Motor neuron (in vitro differentiated cells): ENCODE results near the gene PKD1. TPM values are rescaled to one million over a fixed set of nuclear protein-coding genes. Genes with fewer than 3 reads are reported as not detected.

Source experiments
- ATAC-seq, 8 experiments: fragments of 200-7000 bp; cut with Tn5 transposase; replicated peaks in 6 of 8; 2 replicates each; pipeline ENCODE4 v1.8.0; 2021; ENCODE audit warnings: mild to moderate bottlenecking in 8 of 8, moderate library complexity in 8 of 8
- H3K27ac ChIP-seq, 2 donors: fragments of 250-450 bp; sonication (Bioruptor Pico); 2 replicates each; pipeline ENCODE4 v1.9.0; 2021; ENCODE audit warnings: antibody characterized with exemption in 2 of 2, mild to moderate bottlenecking in 2 of 2, moderate library complexity in 1 of 2
- H3K4me1 ChIP-seq, 2 donors: fragments of 250-450 bp; sonication (Bioruptor Pico); replicated peaks in 1 of 2; 2 replicates each; pipeline ENCODE4 v1.6.1; 2021; ENCODE audit warnings: antibody characterized with exemption in 2 of 2, mild to moderate bottlenecking in 2 of 2, moderate library complexity in 1 of 2
- H3K4me3 ChIP-seq, 5 donors: fragments of 250-450 bp; sonication (Bioruptor Pico); 2 replicates each; pipeline ENCODE4 v1.9.0; 2021; ENCODE audit warnings: antibody characterized with exemption in 5 of 5, mild to moderate bottlenecking in 5 of 5, moderate library complexity in 4 of 5
- WGBS, 10 experiments: fragments of 450-650 bp; shearing (Covaris generic); methylation state at CpG; one replicate each; pipeline ENCODE4 v1.0.0; 2022; 5-methylcytosine and 5-hydroxymethylcytosine counted together
- in situ Hi-C, 9 experiments: fragments of 400-800 bp; cut with MboI; loops; one replicate each; pipeline ENCODE4 v1.15.0; 2021; ENCODE audit warnings: low sequenced_read_pairs in 9 of 9, low pct_unique_long_range_greater_than_20kb in 2 of 9; ENCODE audit not compliant: unreplicated experiment in 9 of 9
- total RNA-seq, 8 experiments: library from RNA; unstranded; fragments of 300-600 nt; gene quantifications; 2 replicates each; pipeline versions ENCODE4 v1.2.3 to v1.2.4, GENCODE V29; 2022

The PKD1 gene
- total RNA-seq, 8 experiments from 2014 or later: 27.9 to 123 (median 58.3) TPM

DNA sequence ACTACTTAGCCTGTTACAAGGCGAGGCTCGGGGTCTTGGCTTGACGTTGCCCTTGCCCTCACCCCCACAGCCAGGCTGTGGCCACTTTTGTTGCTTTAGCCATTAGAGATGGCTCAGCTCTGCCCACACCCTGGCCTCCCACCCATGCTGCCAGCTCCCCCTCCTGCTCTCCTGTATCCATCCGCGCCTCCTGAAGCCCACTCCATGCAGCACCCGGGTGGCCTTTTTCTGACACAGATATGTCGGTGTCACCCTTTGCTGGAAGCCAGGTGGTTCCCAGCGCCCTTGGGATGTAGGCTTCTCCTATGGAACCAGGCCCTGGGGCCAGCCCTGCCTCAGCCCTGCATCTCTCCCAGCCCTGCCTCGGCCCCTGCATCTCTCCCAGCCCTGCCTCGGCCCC, 78.3 kb downstream of the PKD1 start:
- H3K4me3 ChIP-seq: no peak overlapping the region
- no peak overlapping the region for H3K27ac ChIP-seq
- WGBS, 10 experiments: 94 to 100% methylated on average over 1 to 3 of the region's 10 CpGs; no CpG with 5 or more reads in 8 of the 10 experiments
- no peak for ATAC-seq
- H3K4me1 ChIP-seq: peaks cover 0 to 7% of the 10 kb centered on the region in 2 donors
- in situ Hi-C loops: no loop called here

DNA sequence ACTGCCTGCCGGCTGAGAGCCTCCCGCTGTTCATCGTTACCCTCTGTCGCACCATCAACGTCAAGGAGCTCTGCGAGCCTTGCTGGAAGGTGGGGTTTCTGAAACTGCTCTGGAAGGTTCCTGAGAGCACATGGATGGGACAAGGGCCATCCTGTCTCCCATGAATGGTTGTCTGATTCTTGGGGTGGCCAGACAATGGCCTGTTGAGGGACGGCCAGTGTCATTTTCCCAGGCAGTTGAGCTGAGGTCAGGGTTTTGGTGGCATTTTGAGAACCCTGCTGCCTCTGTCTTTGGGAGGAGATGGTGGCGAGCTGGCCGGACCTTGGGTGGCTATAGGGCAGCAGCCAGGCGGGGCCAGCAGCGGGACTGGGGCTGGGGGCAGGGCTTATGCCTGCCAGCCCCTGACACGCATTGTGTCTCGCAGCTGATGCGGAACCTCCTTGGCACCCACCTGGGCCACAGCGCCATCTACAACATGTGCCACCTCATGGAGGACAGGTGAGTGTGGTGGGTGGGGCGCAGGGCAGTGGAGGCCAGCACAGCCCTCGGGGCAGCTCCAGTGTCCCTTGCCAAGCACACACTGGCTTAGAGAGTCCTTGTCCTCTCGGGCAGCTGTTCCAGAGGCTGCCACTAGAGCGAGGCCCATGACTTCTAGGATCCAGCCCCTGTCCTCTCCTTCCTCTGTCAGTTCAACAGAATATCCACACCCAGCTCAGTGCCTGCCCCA, 78.9 kb downstream of the PKD1 start:
- no peak overlapping the region for H3K4me3 ChIP-seq
- in situ Hi-C loops: no loop called here
- peaks cover 0 to 7% of the 10 kb centered on the region in 2 donors for H3K4me1 ChIP-seq
- no peak overlapping the region for H3K27ac ChIP-seq
- WGBS, 10 experiments: 75 to 92% (median 85%) methylated on average over 4 to 6 of the region's 19 CpGs; no CpG with 5 or more reads in 6 of the 10 experiments
- ATAC-seq: peak in 7 of 8 experiments; percentile 19 to 55 (median 29)

DNA sequence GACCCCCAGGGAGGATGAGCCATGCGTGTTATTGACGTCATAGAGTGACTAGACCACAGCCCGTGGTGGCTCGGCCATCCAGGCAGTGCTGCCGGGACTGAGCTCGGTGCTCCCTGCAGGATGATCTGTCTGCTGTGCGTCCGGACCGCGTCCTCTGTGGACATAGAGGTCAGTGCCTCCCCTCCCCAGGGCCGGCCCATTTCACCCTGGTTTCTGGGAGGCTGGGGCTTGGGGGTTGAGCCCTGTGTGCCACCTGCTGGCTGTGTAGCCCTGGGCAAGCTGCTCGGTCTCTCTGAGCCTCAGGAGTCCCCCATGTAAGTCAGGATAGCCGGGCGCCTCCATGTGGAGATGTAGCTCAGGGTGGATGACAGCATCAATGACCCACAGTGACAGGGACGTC, 79.6 kb downstream of the PKD1 start:
- H3K4me3 ChIP-seq: no peak overlapping the region
- H3K4me1 ChIP-seq: peaks cover 0 to 7% of the 10 kb centered on the region in 2 donors
- ATAC-seq: peak in 3 of 8 experiments; percentile 21 to 32 (median 29)
- in situ Hi-C loops: no loop called here
- H3K27ac ChIP-seq: no peak overlapping the region
- WGBS, 10 experiments: 93% methylated on average over 3 of the region's 15 CpGs; no CpG with 5 or more reads in 9 of the 10 experiments

DNA sequence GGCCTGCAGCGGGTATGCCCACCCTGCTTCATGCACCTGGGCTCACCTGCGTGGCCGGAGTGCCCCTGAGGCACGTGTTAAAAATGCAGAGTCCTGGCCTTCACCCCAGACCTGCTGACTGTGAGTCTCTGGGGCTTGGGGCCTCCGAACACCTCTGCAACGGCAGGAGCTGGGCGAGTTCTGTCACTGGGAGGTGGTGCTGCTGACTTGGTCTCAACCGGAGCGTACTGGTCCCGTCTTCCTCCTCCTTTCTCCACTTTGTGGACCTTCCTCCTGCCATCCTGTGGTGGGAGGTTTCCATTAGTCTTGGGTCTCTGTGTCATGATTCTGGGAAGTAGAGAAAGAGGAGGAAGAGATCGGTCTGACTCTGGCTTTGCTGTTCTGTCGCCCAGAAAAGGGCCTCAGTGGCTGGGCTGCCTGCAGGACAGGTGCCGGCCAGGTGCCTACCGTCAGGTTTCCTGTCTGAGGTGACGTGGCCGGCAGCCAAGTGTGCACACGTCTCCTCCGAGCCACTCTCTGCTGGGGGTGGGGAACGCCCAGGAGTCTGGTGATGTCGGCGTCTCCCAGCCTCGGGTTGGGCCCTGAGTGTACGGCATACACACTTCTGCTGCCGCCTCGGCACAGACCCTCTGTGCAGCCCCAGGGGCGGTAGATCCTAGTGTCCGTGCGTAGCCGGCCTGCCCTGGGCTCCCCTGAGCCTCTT, 81.0 kb downstream of the PKD1 start:
- ATAC-seq: no peak
- no peak overlapping the region for H3K4me3 ChIP-seq

DNA sequence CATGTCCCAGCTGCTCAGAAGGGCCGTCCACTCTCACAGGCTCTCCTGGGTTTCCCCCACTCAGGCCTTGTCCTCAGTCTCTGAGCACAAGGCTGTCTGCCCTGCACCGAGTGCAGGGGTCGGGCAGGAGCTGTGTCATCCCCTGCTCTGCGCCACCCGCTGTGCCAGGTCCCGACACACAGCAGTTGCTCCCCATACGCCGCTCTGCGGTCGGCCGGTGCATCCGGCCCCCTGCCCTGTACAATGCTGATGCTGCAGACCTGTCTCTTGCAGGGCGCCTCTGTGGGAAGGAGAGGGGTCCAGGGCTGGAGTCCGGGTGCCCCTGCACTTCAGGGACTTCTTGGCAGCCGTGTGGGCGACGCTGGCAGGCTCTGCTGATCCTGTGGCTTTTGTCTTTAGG, 81.8 kb downstream of the PKD1 start:
- no peak overlapping the region for H3K4me3 ChIP-seq
- H3K4me1 ChIP-seq: peaks cover 2 to 10% of the 10 kb centered on the region in 2 donors
- in situ Hi-C loops: no loop called here
- no peak for ATAC-seq
- 83 to 100% (median 98%) methylated on average over 1 to 9 of the region's 17 CpGs; no CpG with 5 or more reads in 6 of the 10 experiments for WGBS, 10 experiments
- no peak overlapping the region for H3K27ac ChIP-seq

More for the DNA sequence above, 81.0 kb downstream of the PKD1 start:
- in situ Hi-C loops: no loop called here
- WGBS, 10 experiments: 80 to 100% (median 95%) methylated on average over 1 to 4 of the region's 29 CpGs; no CpG with 5 or more reads in 6 of the 10 experiments
- no peak overlapping the region for H3K27ac ChIP-seq
- H3K4me1 ChIP-seq: peaks cover 0 to 7% of the 10 kb centered on the region in 2 donors

DNA sequence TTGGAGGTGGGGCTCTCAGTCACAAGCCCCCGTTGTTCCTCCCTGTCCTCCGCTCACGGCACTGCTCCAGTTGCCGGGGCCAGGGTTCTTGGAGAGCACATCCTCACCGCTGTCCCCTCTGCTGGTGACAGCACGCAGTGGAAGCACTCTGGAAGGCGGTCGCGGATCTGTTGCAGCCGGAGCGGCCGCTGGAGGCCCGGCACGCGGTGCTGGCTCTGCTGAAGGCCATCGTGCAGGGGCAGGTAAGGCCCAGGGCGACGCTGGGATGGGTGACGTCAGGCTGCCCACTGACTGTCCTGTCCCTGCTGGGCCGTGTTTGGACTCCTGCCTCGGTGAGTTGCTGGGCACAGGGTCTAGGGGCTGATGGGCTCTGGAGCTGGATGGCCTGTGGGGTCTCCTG, 82.5 kb downstream of the PKD1 start:
- ATAC-seq: peak in 1 of 8 experiments; percentile 8
- Histone ChIP-seq H3K4me3 (no peak overlapping the region), H3K27ac (no peak overlapping the region), H3K4me1 (peaks cover 6 to 8% of the 10 kb centered on the region in 2 donors)
- 72 to 100% (median 97%) methylated on average over 1 to 8 of the region's 21 CpGs; no CpG with 5 or more reads in 5 of the 10 experiments for WGBS, 10 experiments
- in situ Hi-C loops: no loop called here

DNA sequence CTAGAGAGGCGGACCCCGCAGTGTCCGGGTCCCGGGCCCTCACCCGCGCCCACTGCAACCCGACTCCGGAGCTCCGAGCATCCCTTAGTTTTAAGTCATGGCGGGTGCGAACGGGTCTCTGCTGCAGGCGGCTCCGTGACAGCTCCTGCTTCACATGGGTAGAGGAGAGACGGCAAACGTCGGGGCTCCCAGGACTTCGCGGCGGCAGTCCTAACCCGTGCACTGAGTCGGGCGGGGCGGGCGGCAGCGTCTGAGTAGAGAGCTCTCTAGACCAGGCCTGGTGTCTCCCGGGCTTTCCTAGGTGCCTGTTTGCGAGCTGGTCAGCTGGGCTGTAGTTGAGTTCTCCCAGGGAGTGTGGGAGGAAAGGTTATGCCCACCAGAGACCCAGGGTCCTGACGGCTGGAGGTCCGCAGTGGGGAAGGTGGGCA, 87.6 kb downstream of the PKD1 start:
- ATAC-seq: peak in 3 of 8 experiments; percentile 39 to 47 (median 47)
- in situ Hi-C loops: loop anchor here in 1 of 9 experiments (25.0 kb wide), 1 partner anchor 89 kb away; the partner anchor contains the start of genes PKD1 and RAB26
- peaks cover 8 to 11% of the 10 kb centered on the region in 2 donors for H3K4me1 ChIP-seq
- peak overlapping the region; percentile 22 to 43 for H3K27ac ChIP-seq
- WGBS, 10 experiments: 0 to 4% (median 0%) methylated on average over 1 to 8 of the region's 30 CpGs; no CpG with 5 or more reads in 6 of the 10 experiments
- H3K4me3 ChIP-seq: peak overlapping the region; percentile 72 to 93 (median 77)

DNA sequence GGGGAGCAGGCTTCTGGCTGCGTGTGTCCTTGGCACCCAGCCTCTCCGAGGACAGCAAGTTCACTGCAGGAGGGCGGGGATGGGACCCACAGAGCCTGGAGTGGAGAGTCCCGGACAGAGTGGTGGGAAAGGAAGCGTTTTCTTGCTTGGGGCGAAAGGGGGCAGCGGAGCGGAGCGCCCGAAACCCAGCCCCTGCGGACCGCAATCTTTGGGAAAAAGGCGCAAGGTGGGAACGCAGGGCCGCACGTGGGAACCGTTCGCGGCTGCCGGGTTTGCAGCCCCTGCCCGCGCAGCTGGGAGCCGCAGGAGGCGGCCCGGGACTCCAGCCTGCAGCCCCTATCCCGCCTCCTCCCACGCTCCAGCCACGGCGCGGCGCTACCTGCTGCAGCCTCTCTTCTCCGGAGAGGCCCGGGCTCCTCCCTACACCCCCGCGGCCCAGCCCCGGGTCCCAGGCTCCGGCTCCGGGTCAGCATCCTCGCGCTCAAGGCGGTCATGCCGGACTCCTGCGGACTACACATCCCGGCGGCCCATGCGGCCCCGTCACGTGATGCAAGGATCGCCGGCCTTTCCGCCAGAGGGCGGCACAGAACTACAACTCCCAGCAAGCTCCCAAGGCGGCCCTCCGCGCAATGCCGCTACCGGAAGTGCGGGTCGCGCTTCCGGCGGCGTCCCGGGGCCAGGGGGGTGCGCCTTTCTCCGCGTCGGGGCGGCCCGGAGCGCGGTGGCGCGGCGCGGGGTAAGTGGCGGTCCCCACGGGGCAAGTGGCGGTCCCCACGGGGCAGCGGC, 88.2 kb downstream of the PKD1 start, which contains the start of the genes NTHL1 and TSC2:
TSS of gene NTHL1 (minus strand) at position 505 of the 786 bp plus-strand sequence. CDS start at position 494, 11 bp downstream.
TSS of gene TSC2 (plus strand) at position 656 of the 786 bp plus-strand sequence. CDS start 631 bp downstream, outside the sequence.
- peak within 1 kb of the TSS; percentile 22 to 43 for H3K27ac ChIP-seq
- peak within 1 kb of the TSS; percentile 72 to 93 (median 77) for H3K4me3 ChIP-seq
- ATAC-seq: peak; percentile 93 to 98 (median 96)
- in situ Hi-C loops: loop anchor here in 1 of 9 experiments (25.0 kb wide), 1 partner anchor 90 kb away; the partner anchor contains the start of genes PKD1 and RAB26
- peaks cover 9 to 11% of the 10 kb centered on the region in 2 donors for H3K4me1 ChIP-seq
- 0 to 3% (median 1%) methylated on average over 6 to 19 of the region's 81 CpGs; no CpG with 5 or more reads in 7 of the 10 experiments for WGBS, 10 experiments

DNA sequence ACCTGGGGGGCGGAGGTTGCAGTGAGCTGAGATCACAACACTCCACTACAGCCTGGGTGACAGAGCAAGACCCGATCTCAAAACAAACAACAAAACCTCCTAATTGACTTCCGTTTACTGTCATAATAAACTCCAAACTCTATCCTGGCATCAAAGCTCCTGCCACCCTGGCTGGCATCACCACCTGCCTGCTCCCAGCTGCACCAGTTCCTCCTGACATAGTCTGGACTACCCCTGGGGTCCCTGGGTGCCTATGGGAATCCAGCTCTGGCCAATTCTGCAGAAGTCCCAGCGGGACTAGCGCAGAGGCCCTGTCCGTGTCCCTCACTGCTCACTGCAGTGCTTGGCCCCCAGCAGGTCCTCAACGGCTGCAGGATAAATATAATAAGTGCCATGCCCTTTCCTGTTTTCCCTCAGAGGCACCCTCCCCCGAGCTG, 88.8 kb downstream of the PKD1 start:
- in situ Hi-C loops: loop anchor here in 1 of 9 experiments (25.0 kb wide), 1 partner anchor 90 kb away; the partner anchor contains the start of genes PKD1 and RAB26
- 0 to 80% (median 10%) methylated on average over 1 to 5 of the region's 8 CpGs; no CpG with 5 or more reads in 5 of the 10 experiments for WGBS, 10 experiments
- ATAC-seq: no peak
- Histone ChIP-seq H3K4me1 (peaks cover 11 to 13% of the 10 kb centered on the region in 2 donors), H3K4me3 (peak overlapping the region; percentile 72 to 93 (median 77)), H3K27ac (no peak overlapping the region)

DNA sequence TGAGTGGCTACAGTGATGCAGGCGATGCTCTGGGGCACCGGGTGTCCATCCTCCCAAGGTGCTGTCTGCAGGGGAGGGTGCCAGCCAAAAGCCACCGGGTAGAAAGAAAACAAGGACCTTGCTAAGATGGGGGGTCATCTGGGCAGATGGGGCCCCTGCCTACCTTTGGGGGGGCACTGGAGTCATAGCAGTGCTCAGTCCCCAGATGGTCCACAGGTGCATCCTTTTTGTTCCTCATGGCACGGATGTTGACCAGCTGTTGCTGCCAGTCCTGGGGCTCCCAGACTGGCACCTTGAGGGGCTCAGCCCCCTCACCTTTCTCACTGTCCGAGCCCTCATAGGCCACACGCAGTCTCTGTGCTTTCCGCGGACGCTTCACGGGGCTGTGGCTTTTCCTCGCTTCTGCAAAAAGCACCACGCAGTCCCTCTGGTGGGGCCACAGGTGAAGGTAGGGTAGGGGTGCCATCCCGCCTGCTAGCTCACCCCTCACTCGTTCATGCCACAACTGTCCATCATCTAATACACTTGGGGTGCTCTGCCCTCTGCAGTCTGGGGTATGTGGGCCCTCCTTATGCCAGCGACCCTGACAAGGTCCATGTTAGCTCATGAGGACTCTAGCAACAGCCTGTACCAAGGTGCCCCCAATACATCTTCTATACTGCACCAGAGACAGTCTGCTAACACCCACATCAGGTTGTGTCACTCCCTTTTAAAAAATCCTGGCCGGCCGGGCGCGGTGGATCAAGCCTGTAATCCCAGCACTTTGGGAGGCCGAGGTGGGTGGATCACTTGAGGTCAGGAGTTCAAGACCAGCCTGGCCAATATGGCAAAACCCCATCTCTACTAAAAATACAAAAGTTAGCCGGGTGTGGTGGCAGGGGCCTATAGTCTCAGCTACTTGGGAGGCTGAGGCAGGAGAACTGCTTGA, 89.5 kb downstream of the PKD1 start:
- ATAC-seq: no peak
- 0 to 100% (median 95%) methylated on average over 1 to 8 of the region's 21 CpGs; no CpG with 5 or more reads in 5 of the 10 experiments for WGBS, 10 experiments
- in situ Hi-C loops: loop anchor here in 1 of 9 experiments (25.0 kb wide), 1 partner anchor 91 kb away; the partner anchor contains the start of genes PKD1 and RAB26
- H3K4me3 ChIP-seq: peak overlapping the region in 1 of 5 donors; percentile 72
- no peak overlapping the region for H3K27ac ChIP-seq
- peaks cover 11 to 13% of the 10 kb centered on the region in 2 donors for H3K4me1 ChIP-seq

DNA sequence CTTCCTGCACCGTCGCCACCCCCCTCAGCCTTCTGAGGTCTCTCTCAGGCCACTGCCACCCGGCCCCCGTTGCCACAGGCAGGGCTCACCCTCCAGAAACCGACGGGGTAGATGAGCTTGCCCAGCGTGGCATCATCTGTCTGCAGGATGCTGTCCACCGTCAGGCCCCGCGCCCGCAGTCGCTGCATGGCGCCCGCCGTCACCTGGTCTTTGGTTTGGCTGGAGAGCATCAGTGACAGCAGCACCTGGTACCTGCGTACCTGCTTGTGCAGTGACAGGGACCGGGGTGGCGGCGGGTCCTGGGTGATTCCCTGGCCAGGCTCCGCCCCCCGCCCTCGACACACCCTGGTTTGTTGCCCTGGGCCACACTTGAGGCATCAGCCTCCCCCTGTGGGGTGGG, 91.2 kb downstream of the PKD1 start:
- in situ Hi-C loops: loop anchor here in 1 of 9 experiments (25.0 kb wide), 1 partner anchor 93 kb away; the partner anchor contains the start of genes PKD1 and RAB26
- Histone ChIP-seq H3K4me1 (peaks cover 19 to 24% of the 10 kb centered on the region in 2 donors), H3K4me3 (no peak overlapping the region), H3K27ac (no peak overlapping the region)
- WGBS, 10 experiments: 97% methylated on average over 6 of the region's 22 CpGs; no CpG with 5 or more reads in 9 of the 10 experiments
- ATAC-seq: no peak
